Measurements from ENCODE around the gene CCHCR1.

DNA sequence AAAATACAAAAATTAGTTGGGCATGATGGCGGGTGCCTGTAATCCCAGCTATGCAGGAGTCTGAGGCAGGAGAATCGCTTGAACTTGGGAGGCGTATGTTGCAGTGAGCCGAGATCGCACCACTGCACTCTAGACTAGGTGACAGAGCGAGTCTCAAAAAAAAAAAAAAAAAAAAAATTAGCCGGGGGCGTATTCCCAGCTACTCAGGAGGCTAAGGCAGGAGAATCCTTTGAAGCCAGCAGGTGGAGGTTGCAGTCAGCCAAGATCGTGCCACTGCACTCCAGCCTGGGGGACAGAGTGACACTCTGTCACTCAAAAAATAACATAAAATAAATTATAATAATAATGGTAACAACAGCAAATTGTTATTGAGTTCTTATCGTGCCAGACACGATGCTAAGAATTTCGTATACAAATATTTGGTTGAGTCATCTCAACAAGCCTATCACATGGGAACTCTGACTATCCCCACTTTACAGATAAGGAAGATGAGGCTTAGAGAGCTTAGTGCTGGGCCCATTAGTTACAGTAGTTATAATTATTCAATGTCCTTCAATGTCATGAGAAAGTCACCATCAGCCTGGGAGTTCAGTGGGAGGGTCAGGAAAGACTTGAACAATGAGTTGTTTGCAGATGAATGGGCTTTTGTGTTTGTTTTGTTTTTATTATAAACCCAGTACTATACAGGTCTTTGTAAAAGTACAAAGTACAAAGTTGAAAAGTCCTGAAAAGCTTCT is 64.7 kb downstream of the CCHCR1 start:
- no peak for TF ChIP-seq EZH2phosphoT487 (IDR thresholded peaks at IDR 0.05; ENCODE audit: low read depth, severe bottlenecking, unreplicated experiment)
- TF ChIP-seq, protein P1, sequence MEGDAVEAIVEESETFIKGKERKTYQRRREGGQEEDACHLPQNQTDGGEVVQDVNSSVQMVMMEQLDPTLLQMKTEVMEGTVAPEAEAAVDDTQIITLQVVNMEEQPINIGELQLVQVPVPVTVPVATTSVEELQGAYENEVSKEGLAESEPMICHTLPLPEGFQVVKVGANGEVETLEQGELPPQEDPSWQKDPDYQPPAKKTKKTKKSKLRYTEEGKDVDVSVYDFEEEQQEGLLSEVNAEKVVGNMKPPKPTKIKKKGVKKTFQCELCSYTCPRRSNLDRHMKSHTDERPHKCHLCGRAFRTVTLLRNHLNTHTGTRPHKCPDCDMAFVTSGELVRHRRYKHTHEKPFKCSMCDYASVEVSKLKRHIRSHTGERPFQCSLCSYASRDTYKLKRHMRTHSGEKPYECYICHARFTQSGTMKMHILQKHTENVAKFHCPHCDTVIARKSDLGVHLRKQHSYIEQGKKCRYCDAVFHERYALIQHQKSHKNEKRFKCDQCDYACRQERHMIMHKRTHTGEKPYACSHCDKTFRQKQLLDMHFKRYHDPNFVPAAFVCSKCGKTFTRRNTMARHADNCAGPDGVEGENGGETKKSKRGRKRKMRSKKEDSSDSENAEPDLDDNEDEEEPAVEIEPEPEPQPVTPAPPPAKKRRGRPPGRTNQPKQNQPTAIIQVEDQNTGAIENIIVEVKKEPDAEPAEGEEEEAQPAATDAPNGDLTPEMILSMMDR (IDR thresholded peaks at IDR 0.05; ENCODE audit: poor library complexity) = no peak
- TF ChIP-seq EZH2 (IDR thresholded peaks at IDR 0.05; ENCODE audit: borderline replicate concordance) = no peak

Measured in hepatocyte (in vitro differentiated cells).